C4-2B (cell line): ENCODE results near the gene SCN4A.

Experiments
- CTCF ChIP-seq: fragments of 450-650 bp; conservative IDR thresholded peaks from 2 replicates; pipeline ENCODE4 v1.5.1; 2017; ENCODE audit warnings: mild to moderate bottlenecking
- ZFX ChIP-seq: fragments of 450-650 bp; IDR thresholded peaks from 2 replicates; pipeline ENCODE4 v1.6.1; 2017

GRCh38 chr17:63950940-63951907 is 21.5 kb downstream of the SCN4A start:
- peak; percentile 92 for TF ChIP-seq CTCF
- TF ChIP-seq ZFX = no peak
